ENCODE results near the gene SPAG9.
A peak's percentile ranks its signal among the peaks of the same experiment; 100 is the strongest.

The SPAG9 gene

DNA sequence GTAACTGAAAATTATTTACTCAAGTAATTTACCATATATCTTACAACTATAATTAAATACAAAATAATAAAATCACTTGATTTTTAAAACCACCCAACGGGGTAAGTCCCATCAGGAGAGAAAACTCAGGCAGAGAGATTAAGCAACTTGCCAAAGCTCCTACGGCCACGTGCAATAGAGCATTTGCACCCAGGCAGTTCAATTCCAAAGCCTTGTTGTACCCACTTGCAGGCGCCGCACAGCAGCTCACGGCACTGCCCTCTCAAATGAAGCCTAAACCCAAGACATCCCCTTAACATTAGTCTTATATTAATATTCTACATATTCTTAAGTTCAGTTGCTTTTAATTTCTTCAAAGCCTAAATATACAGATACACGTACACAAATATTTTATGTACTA lies 75.7 kb downstream of the SPAG9 start:
- WGBS, 2 donors (ENCODE audit: extremely low coverage in 2 of 2, insufficient read length in 2 of 2, insufficient replicate concordance in 1 of 2), result no CpG with 5 or more reads among the region's 7 CpGs
- Histone ChIP-seq H2AFZ (ENCODE audit: low read length) (no peak overlapping the region), H4K8ac (ENCODE audit: low read depth, low read length) (no peak overlapping the region), H3K9ac (ENCODE audit: low read depth, low read length, poor library complexity) (no peak overlapping the region), H3K4me1 (ENCODE audit: control insufficient read depth in 2 of 2, insufficient read depth in 1 of 2, low read depth in 1 of 2, low read length in 2 of 2) (peaks cover 5 to 23% of the 10 kb centered on the region in 2 donors), H3K36me3 (replicated peaks in 1 of 2; ENCODE audit: control insufficient read depth in 2 of 2, insufficient read depth in 2 of 2, low read length in 2 of 2) (peaks cover 0 to 29% of the 10 kb centered on the region in 2 donors), H2BK5ac (ENCODE audit: low read length) (no peak overlapping the region), H3K27ac (replicated peaks; ENCODE audit: low read length) (peak overlapping the region; percentile 19), H3K23ac (ENCODE audit: low read depth, low read length, poor library complexity) (no peak overlapping the region), H3K4me3 (ENCODE audit: low read length in 2 of 2) (peak overlapping the region in 1 of 2 donors; percentile 69), H3K4me2 (ENCODE audit: insufficient read depth, low read length, poor library complexity, severe bottlenecking) (no peak overlapping the region), H3K27me3 (ENCODE audit: control insufficient read depth in 3 of 3, insufficient read depth in 3 of 3, low read depth in 1 of 3, low read length in 3 of 3) (no peaks in the 10 kb centered on the region), H3K79me1 (ENCODE audit: low read depth, low read length) (no peaks in the 10 kb centered on the region), H3K4ac (ENCODE audit: low read length) (no peak overlapping the region), H4K91ac (ENCODE audit: low read depth, low read length, poor library complexity) (no peak overlapping the region), H3K9me3 (replicated peaks in 1 of 2; ENCODE audit: control insufficient read depth in 2 of 2, insufficient read depth in 1 of 2, low read depth in 1 of 2, low read length in 2 of 2) (no peaks in the 10 kb centered on the region), H3K14ac (ENCODE audit: low read length) (no peak overlapping the region), H2BK15ac (ENCODE audit: low read length) (no peak overlapping the region), H2AK5ac (ENCODE audit: low read depth, low read length) (no peak overlapping the region), H2BK12ac (ENCODE audit: low read length) (no peak overlapping the region), H3K18ac (ENCODE audit: low read length) (no peak overlapping the region), H2BK120ac (ENCODE audit: low read depth, low read length) (no peak overlapping the region)
- DNase-seq (ENCODE audit: low spot score), result no peak

DNA sequence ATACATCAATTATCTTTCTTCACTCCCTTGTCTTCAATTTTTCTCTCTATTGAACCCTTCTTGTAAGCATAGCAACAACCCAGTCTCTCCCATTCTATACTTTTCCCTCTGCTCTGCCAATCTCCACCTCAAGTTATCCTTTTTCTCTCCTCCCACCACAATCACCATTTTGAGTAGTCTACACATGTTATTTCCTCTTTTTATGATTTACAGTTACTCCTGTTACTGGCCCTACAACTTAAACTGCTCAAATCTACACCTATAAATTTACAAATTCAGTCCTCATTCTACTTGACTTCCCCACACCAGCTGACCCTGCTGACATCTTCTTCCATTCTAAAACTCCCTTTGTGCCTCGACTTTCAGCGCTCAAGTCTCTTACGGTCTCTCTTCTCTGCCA lies 84.6 kb downstream of the SPAG9 start:
- no peak overlapping the region for H3K14ac ChIP-seq (ENCODE audit: low read length)
- no peak overlapping the region for H3K4me3 ChIP-seq (ENCODE audit: low read length in 2 of 2)
- H3K23ac ChIP-seq (ENCODE audit: low read depth, low read length, poor library complexity), result no peak overlapping the region
- H2AFZ ChIP-seq (ENCODE audit: low read length), result no peak overlapping the region
- peaks cover 12 to 21% of the 10 kb centered on the region in 2 donors for H3K4me1 ChIP-seq (ENCODE audit: control insufficient read depth in 2 of 2, insufficient read depth in 1 of 2, low read depth in 1 of 2, low read length in 2 of 2)
- H2BK120ac ChIP-seq (ENCODE audit: low read depth, low read length), result no peak overlapping the region
- no peak overlapping the region for H3K18ac ChIP-seq (ENCODE audit: low read length)
- H4K8ac ChIP-seq (ENCODE audit: low read depth, low read length), result no peak overlapping the region
- H3K79me1 ChIP-seq (ENCODE audit: low read depth, low read length), result no peaks in the 10 kb centered on the region
- no peak overlapping the region for H3K4ac ChIP-seq (ENCODE audit: low read length)
- H3K27ac ChIP-seq (replicated peaks; ENCODE audit: low read length), result peak overlapping the region; percentile 26
- no peak overlapping the region for H2BK12ac ChIP-seq (ENCODE audit: low read length)
- no peak overlapping the region for H2BK15ac ChIP-seq (ENCODE audit: low read length)
- no peaks in the 10 kb centered on the region for H3K27me3 ChIP-seq (ENCODE audit: control insufficient read depth in 3 of 3, insufficient read depth in 3 of 3, low read depth in 1 of 3, low read length in 3 of 3)
- WGBS, 2 donors (ENCODE audit: extremely low coverage in 2 of 2, insufficient read length in 2 of 2, insufficient replicate concordance in 1 of 2), result no CpG with 5 or more reads among the region's 3 CpGs
- no peak overlapping the region for H3K9ac ChIP-seq (ENCODE audit: low read depth, low read length, poor library complexity)
- H2AK5ac ChIP-seq (ENCODE audit: low read depth, low read length), result no peak overlapping the region
- no peaks in the 10 kb centered on the region for H3K9me3 ChIP-seq (replicated peaks in 1 of 2; ENCODE audit: control insufficient read depth in 2 of 2, insufficient read depth in 1 of 2, low read depth in 1 of 2, low read length in 2 of 2)
- H3K36me3 ChIP-seq (replicated peaks in 1 of 2; ENCODE audit: control insufficient read depth in 2 of 2, insufficient read depth in 2 of 2, low read length in 2 of 2), result peaks cover 0 to 92% of the 10 kb centered on the region in 2 donors
- DNase-seq (ENCODE audit: low spot score), result no peak
- no peak overlapping the region for H4K91ac ChIP-seq (ENCODE audit: low read depth, low read length, poor library complexity)
- H3K4me2 ChIP-seq (ENCODE audit: insufficient read depth, low read length, poor library complexity, severe bottlenecking), result no peak overlapping the region
- no peak overlapping the region for H2BK5ac ChIP-seq (ENCODE audit: low read length)

DNA sequence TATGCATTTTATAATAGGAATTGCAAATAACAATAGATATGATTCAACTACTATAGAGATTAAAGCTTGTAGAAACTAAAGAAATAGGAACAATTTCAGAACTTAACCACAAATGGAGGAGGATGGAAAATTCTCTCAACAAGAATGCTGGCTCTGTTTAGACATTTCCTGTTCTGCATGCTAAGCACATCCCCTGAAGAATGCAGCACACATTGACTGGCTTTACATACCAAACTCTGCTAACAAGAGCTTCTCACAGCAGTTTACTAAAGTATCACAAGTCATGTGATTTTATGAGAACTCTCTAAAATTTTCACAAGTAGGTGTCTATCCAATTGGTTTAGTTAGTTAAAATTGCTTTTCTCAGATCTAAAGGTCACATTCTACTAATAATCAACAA lies 85.2 kb downstream of the SPAG9 start:
- Histone ChIP-seq H2AK5ac (ENCODE audit: low read depth, low read length) (no peak overlapping the region), H2BK5ac (ENCODE audit: low read length) (no peak overlapping the region), H3K36me3 (replicated peaks in 1 of 2; ENCODE audit: control insufficient read depth in 2 of 2, insufficient read depth in 2 of 2, low read length in 2 of 2) (peaks cover 0 to 92% of the 10 kb centered on the region in 2 donors), H3K18ac (ENCODE audit: low read length) (no peak overlapping the region), H3K27me3 (ENCODE audit: control insufficient read depth in 3 of 3, insufficient read depth in 3 of 3, low read depth in 1 of 3, low read length in 3 of 3) (no peaks in the 10 kb centered on the region), H4K91ac (ENCODE audit: low read depth, low read length, poor library complexity) (no peak overlapping the region), H2AFZ (ENCODE audit: low read length) (no peak overlapping the region), H3K23ac (ENCODE audit: low read depth, low read length, poor library complexity) (no peak overlapping the region), H3K9ac (ENCODE audit: low read depth, low read length, poor library complexity) (no peak overlapping the region), H3K9me3 (replicated peaks in 1 of 2; ENCODE audit: control insufficient read depth in 2 of 2, insufficient read depth in 1 of 2, low read depth in 1 of 2, low read length in 2 of 2) (no peaks in the 10 kb centered on the region), H3K79me1 (ENCODE audit: low read depth, low read length) (no peaks in the 10 kb centered on the region), H2BK15ac (ENCODE audit: low read length) (no peak overlapping the region), H3K27ac (replicated peaks; ENCODE audit: low read length) (no peak overlapping the region), H3K4ac (ENCODE audit: low read length) (no peak overlapping the region), H3K4me1 (ENCODE audit: control insufficient read depth in 2 of 2, insufficient read depth in 1 of 2, low read depth in 1 of 2, low read length in 2 of 2) (peaks cover 12 to 21% of the 10 kb centered on the region in 2 donors), H3K14ac (ENCODE audit: low read length) (no peak overlapping the region), H3K4me2 (ENCODE audit: insufficient read depth, low read length, poor library complexity, severe bottlenecking) (no peak overlapping the region), H3K4me3 (ENCODE audit: low read length in 2 of 2) (no peak overlapping the region), H4K8ac (ENCODE audit: low read depth, low read length) (no peak overlapping the region), H2BK12ac (ENCODE audit: low read length) (no peak overlapping the region), H2BK120ac (ENCODE audit: low read depth, low read length) (no peak overlapping the region)
- peak; percentile 39 for DNase-seq (ENCODE audit: low spot score)

DNA sequence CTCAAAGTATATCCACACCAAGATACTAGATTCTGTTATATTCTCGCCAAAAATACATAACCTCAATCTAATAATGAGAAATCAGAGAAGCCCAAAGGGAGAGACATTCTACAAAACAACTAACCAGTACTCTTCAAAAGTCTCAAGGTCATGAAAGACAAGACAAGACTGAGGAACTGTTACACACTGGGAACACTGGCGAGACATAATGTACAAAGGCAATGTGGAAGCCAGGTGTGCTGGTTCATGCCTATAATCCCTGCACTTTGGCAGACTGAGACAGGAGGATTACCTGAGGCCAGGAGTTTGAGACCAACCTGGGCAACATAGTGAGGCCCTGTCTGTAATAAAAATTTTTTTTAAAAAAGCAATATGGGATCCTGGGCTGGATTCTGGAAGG lies 85.9 kb downstream of the SPAG9 start:
- H2BK5ac ChIP-seq (ENCODE audit: low read length), result no peak overlapping the region
- peaks cover 12 to 21% of the 10 kb centered on the region in 2 donors for H3K4me1 ChIP-seq (ENCODE audit: control insufficient read depth in 2 of 2, insufficient read depth in 1 of 2, low read depth in 1 of 2, low read length in 2 of 2)
- no peak overlapping the region for H2BK15ac ChIP-seq (ENCODE audit: low read length)
- no peak overlapping the region for H2BK12ac ChIP-seq (ENCODE audit: low read length)
- H4K91ac ChIP-seq (ENCODE audit: low read depth, low read length, poor library complexity), result no peak overlapping the region
- no peak overlapping the region for H3K4me3 ChIP-seq (ENCODE audit: low read length in 2 of 2)
- H3K27ac ChIP-seq (replicated peaks; ENCODE audit: low read length), result no peak overlapping the region
- H4K8ac ChIP-seq (ENCODE audit: low read depth, low read length), result no peak overlapping the region
- no peak overlapping the region for H3K14ac ChIP-seq (ENCODE audit: low read length)
- H3K4me2 ChIP-seq (ENCODE audit: insufficient read depth, low read length, poor library complexity, severe bottlenecking), result no peak overlapping the region
- no peak overlapping the region for H3K9ac ChIP-seq (ENCODE audit: low read depth, low read length, poor library complexity)
- H3K4ac ChIP-seq (ENCODE audit: low read length), result no peak overlapping the region
- H3K23ac ChIP-seq (ENCODE audit: low read depth, low read length, poor library complexity), result no peak overlapping the region
- no peak overlapping the region for H2AFZ ChIP-seq (ENCODE audit: low read length)
- peaks cover 0 to 90% of the 10 kb centered on the region in 2 donors for H3K36me3 ChIP-seq (replicated peaks in 1 of 2; ENCODE audit: control insufficient read depth in 2 of 2, insufficient read depth in 2 of 2, low read length in 2 of 2)
- no peak overlapping the region for H2AK5ac ChIP-seq (ENCODE audit: low read depth, low read length)
- DNase-seq (ENCODE audit: low spot score), result no peak
- no CpG with 5 or more reads among the region's 2 CpGs for WGBS, 2 donors (ENCODE audit: extremely low coverage in 2 of 2, insufficient read length in 2 of 2, insufficient replicate concordance in 1 of 2)
- no peak overlapping the region for H3K18ac ChIP-seq (ENCODE audit: low read length)
- H3K9me3 ChIP-seq (replicated peaks in 1 of 2; ENCODE audit: control insufficient read depth in 2 of 2, insufficient read depth in 1 of 2, low read depth in 1 of 2, low read length in 2 of 2), result no peaks in the 10 kb centered on the region
- H3K79me1 ChIP-seq (ENCODE audit: low read depth, low read length), result no peaks in the 10 kb centered on the region
- H3K27me3 ChIP-seq (ENCODE audit: control insufficient read depth in 3 of 3, insufficient read depth in 3 of 3, low read depth in 1 of 3, low read length in 3 of 3), result no peaks in the 10 kb centered on the region
- H2BK120ac ChIP-seq (ENCODE audit: low read depth, low read length), result no peak overlapping the region
